HG02840 (cell line): ENCODE data around the gene LRRC4C.
A peak's percentile ranks its signal among the peaks of the same experiment; 100 is the strongest.

Source experiments
- ATAC-seq: cut with Tn5 transposase; IDR thresholded peaks from one replicate; pipeline ENCODE4 v1.9.1; 2021; ENCODE audit warnings: mild to moderate bottlenecking, moderate library complexity, moderate number of reproducible peaks; ENCODE audit not compliant: unreplicated experiment, low FRiP score

Gene LRRC4C

DNA sequence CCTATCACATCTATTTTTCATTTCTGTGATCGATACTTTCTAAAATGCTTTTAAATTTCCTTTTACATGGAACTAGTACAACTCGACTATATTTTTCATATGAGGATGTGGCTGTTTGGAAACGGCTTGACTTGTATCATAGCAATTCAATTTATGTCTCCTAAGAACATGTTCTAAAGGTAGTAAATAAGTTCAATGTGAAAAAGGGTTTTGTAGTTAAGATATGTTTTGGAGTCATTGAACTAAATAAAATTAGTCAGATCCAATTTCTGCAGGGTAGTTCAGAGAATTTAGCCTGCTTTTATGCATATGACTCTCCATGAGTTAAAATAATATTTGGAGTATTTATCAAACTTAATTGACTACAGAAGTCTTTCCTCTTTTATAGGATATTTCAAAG, 1121.4 kb downstream of the LRRC4C start:
- ATAC-seq, result no peak

DNA sequence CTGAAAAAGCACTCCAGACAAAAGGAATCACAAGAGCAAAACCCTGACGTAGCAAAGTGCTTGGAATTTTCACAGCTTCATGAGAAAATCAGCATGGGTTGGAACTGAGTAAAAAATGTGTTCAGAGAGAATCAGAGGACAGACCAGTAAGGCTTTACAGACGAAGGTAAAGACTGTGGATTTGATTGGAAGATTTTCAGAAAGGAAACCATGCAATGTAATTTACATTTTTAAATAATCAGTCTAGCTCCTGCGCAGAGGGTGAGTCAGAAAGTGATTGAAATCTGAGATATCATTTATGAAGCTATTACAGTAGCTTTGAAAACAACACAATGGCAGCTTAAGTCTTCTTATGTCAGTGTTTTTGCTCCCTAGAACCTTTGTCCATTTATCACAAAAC, 1122.3 kb downstream of the LRRC4C start:
- no peak for ATAC-seq

DNA sequence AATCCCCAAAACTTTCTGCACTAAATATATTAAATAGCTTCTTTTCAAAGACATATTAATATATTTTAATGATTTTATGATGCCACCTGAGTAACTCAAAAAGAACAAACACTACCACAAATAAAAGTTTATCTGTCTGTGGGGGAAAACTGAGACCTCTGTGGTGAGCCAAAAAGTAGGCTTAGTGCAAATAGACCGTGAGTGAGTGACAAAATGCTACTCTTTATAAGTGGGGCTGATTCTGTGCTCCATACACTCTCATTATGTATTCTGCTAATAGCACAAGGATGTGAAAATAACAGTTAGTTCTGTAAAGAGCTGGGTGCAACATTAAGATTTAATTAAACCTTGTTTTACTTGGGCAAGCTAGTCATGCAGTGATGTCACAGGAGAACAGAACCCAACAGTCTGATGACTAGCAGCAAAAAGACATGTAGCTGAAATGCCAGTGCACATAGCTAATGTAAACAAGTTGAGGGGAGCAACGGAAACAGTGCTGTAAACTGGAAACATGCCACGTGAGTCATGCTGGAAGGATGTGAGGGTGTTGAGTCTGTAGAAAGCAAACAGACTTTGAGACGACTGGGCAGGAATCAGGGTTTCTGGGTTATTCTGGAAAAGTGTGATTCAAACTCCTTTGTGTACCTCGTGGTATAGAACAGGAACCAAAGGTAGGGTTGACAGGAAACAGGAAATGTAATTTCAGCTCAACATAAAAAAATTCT, 1130.4 kb downstream of the LRRC4C start:
- ATAC-seq, result no peak

DNA sequence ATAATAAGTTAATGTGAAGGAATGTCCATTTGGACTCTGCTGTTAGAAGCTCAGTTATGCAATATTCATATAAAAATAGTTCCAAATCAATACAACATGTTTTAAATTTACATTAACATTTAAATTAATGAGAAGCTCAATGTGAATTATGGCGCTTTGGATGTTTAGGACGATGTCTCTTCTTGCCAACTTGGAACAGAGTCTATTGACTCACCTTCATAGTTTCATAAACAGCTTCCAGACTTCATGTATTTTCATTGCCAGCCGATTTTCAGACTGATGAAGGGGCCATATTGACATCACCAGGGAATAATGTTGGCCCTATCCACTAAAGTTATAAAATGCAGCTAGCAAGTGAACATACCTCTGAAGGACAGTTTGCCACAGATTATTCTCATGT, 1136.2 kb downstream of the LRRC4C start:
- ATAC-seq, result no peak

DNA sequence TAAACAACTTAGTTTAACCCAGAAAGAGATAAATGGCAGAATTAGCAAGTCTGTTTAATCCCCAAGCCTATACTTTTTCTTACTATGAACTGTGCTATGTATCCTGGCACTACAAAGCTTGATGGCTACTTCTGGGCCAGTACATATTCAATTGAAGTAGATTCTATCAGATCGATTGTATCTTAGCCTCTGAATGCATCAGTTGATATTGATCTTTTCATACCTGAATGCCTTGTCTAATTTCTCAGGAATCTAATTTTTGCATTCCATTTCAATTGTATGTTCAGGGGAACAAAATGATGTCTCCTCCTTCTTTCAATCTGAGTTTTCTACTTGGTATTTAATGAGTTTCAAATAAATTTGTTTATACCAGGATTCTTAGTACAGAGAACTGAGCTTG, 1137.9 kb downstream of the LRRC4C start:
- ATAC-seq, result no peak

GRCh38 chr11:40316171-40316570, 1143.3 kb downstream of the LRRC4C start:
- no peak for ATAC-seq

DNA sequence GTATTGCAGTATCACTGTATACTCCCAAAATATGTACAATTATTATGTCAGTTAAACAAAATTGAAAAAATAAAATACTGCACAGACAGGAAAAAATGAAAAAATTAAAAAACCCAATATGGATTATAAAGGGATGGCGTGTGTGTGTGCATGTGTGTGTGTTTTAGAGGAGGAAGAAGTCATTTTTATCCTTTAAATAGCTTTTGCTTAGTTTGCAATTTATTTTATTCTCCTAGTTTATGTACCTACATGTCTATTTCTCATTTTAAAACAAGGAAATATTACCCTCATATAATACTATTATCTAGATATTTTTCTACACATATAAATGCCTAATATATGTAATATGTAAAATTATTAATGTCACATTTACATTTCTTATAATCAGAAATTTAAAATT, 1144.3 kb downstream of the LRRC4C start:
- no peak for ATAC-seq

DNA sequence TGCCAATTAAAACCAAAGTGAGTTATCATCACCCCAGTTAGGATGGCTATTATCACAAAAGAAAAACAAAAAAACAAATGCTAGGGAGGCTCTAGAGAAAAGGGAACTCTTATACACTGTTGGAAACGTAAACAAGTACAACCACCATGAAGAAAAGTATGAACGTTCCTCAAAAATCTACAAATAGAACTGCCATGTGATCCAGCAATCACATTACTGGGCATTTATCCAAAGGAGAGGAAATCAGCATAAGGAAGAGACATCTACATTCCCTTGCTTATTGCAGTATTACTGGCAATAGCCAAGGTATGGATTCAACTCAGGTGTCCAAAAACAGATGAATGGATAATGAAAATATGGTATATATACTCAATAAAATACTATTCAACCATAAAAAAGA, 1145.1 kb downstream of the LRRC4C start:
- no peak for ATAC-seq

DNA sequence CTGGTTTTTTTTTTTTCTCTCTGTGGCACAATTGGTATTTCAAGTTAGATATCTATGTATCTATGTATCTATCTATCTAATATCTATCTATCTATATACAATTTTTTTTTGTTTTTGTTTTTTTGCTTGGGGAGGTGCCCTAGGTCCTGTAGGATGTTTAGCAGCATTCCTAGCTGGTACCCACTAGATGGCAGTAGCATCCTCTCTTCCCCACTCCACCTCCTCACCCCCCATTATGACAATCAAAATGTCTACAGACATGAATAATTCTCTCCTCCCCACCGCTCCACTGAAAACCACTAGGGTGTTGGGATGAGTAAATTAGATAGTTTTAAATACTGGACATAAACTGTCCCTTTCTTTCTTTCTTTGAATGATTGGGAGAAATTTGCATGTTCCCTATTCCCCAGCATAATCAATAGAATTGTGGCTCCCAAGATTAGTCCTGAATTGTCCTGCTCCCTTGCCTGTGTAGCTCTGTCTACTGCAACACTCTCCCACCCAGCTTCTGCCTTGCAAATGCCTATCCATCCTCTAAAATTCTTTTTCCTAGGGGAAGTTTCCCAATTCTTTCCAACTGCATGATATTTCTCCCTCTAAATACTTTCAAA, 1152.4 kb downstream of the LRRC4C start:
- ATAC-seq, result no peak

- no peak for ATAC-seq
Measured at GRCh38 chr11:40302669-40303068, 1156.8 kb downstream of the LRRC4C start.

DNA sequence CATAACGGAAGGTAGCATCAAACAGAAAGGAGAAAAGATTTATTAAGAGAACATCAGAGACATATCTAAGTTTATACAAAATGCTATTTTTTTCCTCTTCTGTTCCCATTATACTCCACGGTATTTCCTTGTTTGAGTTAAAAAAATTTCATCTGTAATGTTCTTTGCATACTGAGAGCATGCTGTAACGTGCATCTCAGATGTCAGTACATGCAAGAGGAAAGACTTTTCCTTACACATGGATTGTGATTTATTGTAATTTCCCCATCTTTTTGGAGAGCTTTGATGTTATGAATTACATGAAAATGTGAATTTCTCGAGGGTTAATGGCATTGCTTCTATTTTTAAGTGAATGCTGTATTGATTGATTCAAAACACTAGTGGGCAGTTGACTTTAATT, 1164.0 kb downstream of the LRRC4C start:
- no peak for ATAC-seq

- ATAC-seq, result no peak
Measured at GRCh38 chr11:40294741-40295140, 1164.7 kb downstream of the LRRC4C start.

DNA sequence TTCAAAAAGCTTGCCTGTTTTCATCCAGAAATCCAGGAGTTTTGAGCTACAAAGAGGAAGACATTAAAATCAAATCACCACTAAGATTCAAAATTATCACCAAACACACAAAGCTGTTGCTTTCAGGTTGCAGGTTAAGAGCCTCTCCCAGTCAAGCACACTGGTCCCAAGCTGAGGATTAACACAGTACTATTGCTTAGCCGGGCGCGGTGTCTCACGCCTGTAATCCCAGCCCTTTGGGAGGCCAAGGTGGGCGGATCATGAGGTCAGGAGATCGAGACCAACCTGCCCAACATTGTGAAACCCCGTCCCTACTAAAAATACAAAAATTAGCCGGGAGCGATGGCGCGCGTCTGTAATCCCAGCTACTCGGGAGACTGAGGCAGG, 1165.1 kb downstream of the LRRC4C start:
- peak; percentile 12 for ATAC-seq

- ATAC-seq, result peak; percentile 93
Measured at GRCh38 chr11:40293655-40294348, 1165.7 kb downstream of the LRRC4C start.

DNA sequence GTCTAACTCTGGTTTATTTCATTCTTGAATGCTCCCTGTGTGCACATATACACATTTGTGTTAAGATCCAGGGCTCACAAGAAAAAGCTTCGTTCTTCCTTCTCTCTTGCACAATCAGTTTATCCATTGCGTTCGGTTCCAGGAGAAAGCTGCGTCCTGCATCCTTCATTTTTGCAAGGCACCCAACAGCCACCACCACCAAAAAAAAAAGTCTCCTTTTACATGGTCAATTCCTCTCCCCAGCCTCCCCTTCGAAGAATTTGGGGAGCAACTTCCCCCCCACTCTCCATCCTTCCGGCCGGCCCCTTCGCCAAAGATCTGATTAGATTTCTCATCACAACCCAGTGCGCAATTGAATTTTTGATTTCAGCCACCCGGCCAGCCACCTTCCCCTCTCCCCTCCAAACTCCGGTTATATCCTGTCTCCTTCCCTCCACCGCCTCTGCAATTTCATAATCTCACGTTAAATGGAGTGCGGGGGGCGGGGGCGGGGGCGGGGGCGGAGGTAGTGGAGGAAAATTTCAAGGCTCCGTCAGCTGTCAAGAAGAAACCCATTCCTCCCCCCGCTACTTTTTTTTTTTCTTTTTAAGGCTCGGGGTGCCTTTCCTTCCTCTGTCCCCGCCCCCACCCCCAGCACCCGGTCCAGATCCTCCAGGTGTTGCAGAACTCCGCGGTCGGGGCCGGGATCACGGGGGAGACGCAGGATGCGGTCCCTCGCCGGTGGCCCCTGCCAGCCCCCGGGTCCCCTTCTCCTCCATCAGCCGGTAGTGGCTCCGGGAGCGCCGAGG, 1166.5 kb downstream of the LRRC4C start:
- no peak for ATAC-seq

GRCh38 chr11:40291741-40292140, 1167.7 kb downstream of the LRRC4C start:
- no peak for ATAC-seq

- no peak for ATAC-seq
Measured at GRCh38 chr11:40291329-40291728, 1168.1 kb downstream of the LRRC4C start.

DNA sequence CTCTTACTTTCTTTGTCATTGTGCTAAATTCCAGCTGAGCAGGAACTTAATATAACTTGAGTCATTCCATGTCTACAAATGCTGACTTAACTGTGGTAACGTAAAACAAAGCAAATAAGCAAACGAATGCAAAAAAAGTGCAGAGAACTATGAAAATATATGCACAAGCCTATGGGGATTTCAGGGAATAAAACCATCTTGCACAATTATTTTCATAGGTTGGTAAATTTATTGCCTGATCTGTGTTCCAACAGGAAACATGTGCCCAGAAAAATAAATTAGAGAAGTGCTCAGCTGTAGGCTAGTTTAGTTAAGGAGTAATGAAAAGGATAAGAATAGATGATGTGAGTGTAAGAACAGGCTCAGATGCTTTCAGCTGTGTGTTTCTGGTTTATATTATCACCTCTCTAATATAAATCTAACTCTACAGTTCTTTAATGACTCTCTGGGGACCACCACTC, 1169.3 kb downstream of the LRRC4C start:
- ATAC-seq, result no peak

DNA sequence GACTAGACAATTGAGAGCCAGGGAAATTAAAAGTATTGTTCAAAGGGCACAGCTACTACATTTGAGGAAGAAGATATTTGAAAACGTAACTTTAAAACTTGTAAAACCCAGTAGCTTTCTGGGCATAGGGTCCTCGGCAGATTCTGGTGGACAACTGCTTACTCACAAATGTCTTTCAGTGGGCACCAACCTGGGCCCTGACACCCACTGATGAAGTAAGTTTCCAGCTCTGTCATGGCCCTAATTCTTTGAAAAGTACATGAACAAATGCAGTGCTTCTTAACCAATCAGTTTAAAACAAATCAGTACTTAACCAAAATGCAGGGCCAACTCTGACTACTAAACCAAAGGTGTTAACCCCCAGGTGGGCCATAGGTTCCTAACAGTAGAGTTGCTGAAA, 1170.1 kb downstream of the LRRC4C start:
- ATAC-seq, result no peak

GRCh38 chr11:40287916-40288803, 1171.3 kb downstream of the LRRC4C start:
- ATAC-seq, result no peak
